HepG2 (cell line): Measurements from ENCODE around the gene PHF13. TPM values are rescaled to one million over a fixed set of nuclear protein-coding genes. Genes with fewer than 3 reads are reported as not detected.

ENCODE experiments used
- CBX5 ChIP-seq: sonication (generic); formaldehyde crosslinking; IDR thresholded peaks from 2 replicates; pipeline ENCODE4 v1.4.0; 2020; ENCODE audit warnings: missing genetic modification reagents, borderline replicate concordance
- CSRNP2 ChIP-seq: sonication (generic); formaldehyde crosslinking; conservative IDR thresholded peaks from 2 replicates; pipeline ENCODE4 v1.8.0; 2022; ENCODE audit warnings: low read depth, missing genetic modification reagents
- HOXA3 ChIP-seq: sonication (generic); formaldehyde crosslinking; IDR thresholded peaks from 2 replicates; pipeline ENCODE4 v1.5.0; 2020; ENCODE audit warnings: missing genetic modification reagents
- IKZF1 ChIP-seq: fragments of 450-650 bp; IDR thresholded peaks from 2 replicates; pipeline ENCODE4 v1.7.1; 2016
- NONO ChIP-seq, 2 experiments: fragments of 450-650 bp in 1 of 2; sonication (generic) in 1 of 2; formaldehyde crosslinking in 1 of 2; IDR thresholded peaks in 1 of 2; conservative IDR thresholded peaks in 1 of 2; 2 replicates each; pipeline versions ENCODE4 v1.6.1 to v1.8.0; 2017 to 2022; ENCODE audit warnings: mild to moderate bottlenecking in 1 of 2, missing genetic modification reagents in 1 of 2, moderate library complexity in 1 of 2
- PATZ1 ChIP-seq: sonication (generic); formaldehyde crosslinking; IDR thresholded peaks from 2 replicates; pipeline ENCODE4 v1.4.0; 2020; ENCODE audit warnings: missing genetic modification reagents
- SAP130 ChIP-seq: IDR thresholded peaks from 2 replicates; pipeline ENCODE4 v1.6.1; 2016; ENCODE audit warnings: low read depth
- SIX1 ChIP-seq: sonication (generic); formaldehyde crosslinking; IDR thresholded peaks from 2 replicates; pipeline ENCODE4 v1.4.0; 2020; ENCODE audit warnings: missing genetic modification reagents, borderline replicate concordance
- TBP ChIP-seq: sonication (generic); formaldehyde crosslinking; IDR thresholded peaks from 2 replicates; pipeline ENCODE4 v1.5.0; 2020; ENCODE audit warnings: missing genetic modification reagents
- ZNF142 ChIP-seq: sonication (generic); formaldehyde crosslinking; IDR thresholded peaks from 2 replicates; pipeline ENCODE4 v1.4.0; 2020; ENCODE audit warnings: missing genetic modification reagents
- ZNF205 ChIP-seq: IDR thresholded peaks from 2 replicates; pipeline ENCODE4 v1.6.1; 2018; ENCODE audit warnings: missing biosample characterization, missing genetic modification reagents
- ZNF292 ChIP-seq: sonication (generic); formaldehyde crosslinking; IDR thresholded peaks from 2 replicates; pipeline ENCODE4 v1.8.1; 2022; ENCODE audit warnings: mild to moderate bottlenecking, low read depth, missing genetic modification reagents, borderline replicate concordance
- ZNF34 ChIP-seq: sonication (generic); formaldehyde crosslinking; IDR thresholded peaks from 2 replicates; pipeline ENCODE4 v1.4.0; 2020; ENCODE audit warnings: mild to moderate bottlenecking, missing genetic modification reagents, borderline replicate concordance
- ZNF543 ChIP-seq: sonication (generic); formaldehyde crosslinking; IDR thresholded peaks from 2 replicates; pipeline ENCODE4 v1.4.0; 2020; ENCODE audit warnings: mild to moderate bottlenecking, missing genetic modification reagents
- ZNF558 ChIP-seq: sonication (generic); formaldehyde crosslinking; IDR thresholded peaks from 2 replicates; pipeline ENCODE4 v1.9.0; 2022; ENCODE audit warnings: mild to moderate bottlenecking, missing genetic modification reagents, borderline replicate concordance
- ZXDC ChIP-seq: sonication (generic); formaldehyde crosslinking; IDR thresholded peaks from 2 replicates; pipeline ENCODE4 v1.5.0; 2020; ENCODE audit warnings: mild to moderate bottlenecking, missing genetic modification reagents
- polyA plus RNA-seq, 8 experiments: library from polyadenylated mRNA; depleted of rRNA in 3 of 8; stranded (reverse) in 7 of 8; unstranded in 1 of 8; fragments of >200 nt; fragmentation: Illumina TruSeq in 4 of 8; extraction: Trizol in 4 of 8; gene quantifications; 2 replicates each; pipeline versions ENCODE4 v1.2.1 to v1.2.3, GENCODE V29; 2011 to 2016; ENCODE audit warnings: low read depth in 4 of 8, missing spikeins in 1 of 8, mixed read lengths in 1 of 8; ENCODE audit not compliant: insufficient read depth in 1 of 8
- total RNA-seq, 5 experiments: library from RNA; depleted of rRNA; stranded (reverse); fragments of >200 nt; fragmentation: Illumina TruSeq; extraction: Trizol; gene quantifications; 2 replicates each; pipeline ENCODE4 v1.2.3, GENCODE V29; 2016; ENCODE audit warnings: low read depth in 1 of 5

Gene PHF13
- total and polyA plus RNA-seq, 2 of the 13 experiments (the other 11 are each of a cell fraction or from before 2014, with no cell fraction given) = 4.7 to 7.4 TPM

- TF ChIP-seq ZNF142 (CRISPR knock-in tag) = peak; percentile 62
- TF ChIP-seq ZNF558 = no peak
- TF ChIP-seq CSRNP2 = no peak
- no peak for TF ChIP-seq IKZF1
- TF ChIP-seq CBX5 = peak; percentile 37; the same call in 1 of the 2 replicates
- peak; percentile 74 for TF ChIP-seq HOXA3 (CRISPR knock-in tag)
- peak; percentile 97 for TF ChIP-seq PATZ1 (CRISPR knock-in tag)
- no peak for TF ChIP-seq SIX1 (CRISPR knock-in tag)
- TF ChIP-seq SAP130 (CRISPR knock-in tag) = peak; percentile 87
- no peak for TF ChIP-seq ZNF34 (CRISPR knock-in tag)
- TF ChIP-seq NONO (IDR thresholded peaks at IDR 0.05) = no peak
- no peak for TF ChIP-seq NONO (CRISPR knock-in tag; conservative IDR thresholded peaks at IDR 0.05)
- TF ChIP-seq TBP = peak; percentile 88; the same call in 1 of the 2 replicates
- 0 out of 2 replicates have a peak, but pooled peaks have one; percentile 40 for TF ChIP-seq ZXDC (CRISPR knock-in tag)
- 0 out of 2 replicates have a peak, but pooled peaks have one; percentile 22 for TF ChIP-seq ZNF205
- no peak for TF ChIP-seq ZNF543
- no peak for TF ChIP-seq ZNF292
These were observed at the start of gene PHF13 (continued) for GRCh38 chr1:6613361-6614018.
